NCI-H2227 (cell line): ENCODE data around the gene OR4X2.
"Not testable (repeated sequence)": the region's sequence is repeated elsewhere in the genome, so short reads cannot be mapped to it uniquely, and the experiment has no call there.

ENCODE experiments used
- DNase-seq: peaks from one replicate; lab custom pipeline; 2025; ENCODE audit not compliant: unreplicated experiment; lab: John Stamatoyannopoulos, UW

Gene OR4X2

GRCh38 chr11:48244804-48245203 is at the start of gene OR4X2:
Gene OR4X2 (plus strand): TSS chr11:48245104. CDS start chr11:48245104, 0 bp downstream.
- no peak for DNase-seq

GRCh38 chr11:48207881-48208280 is 37.0 kb upstream of the OR4X2 start:
- no peak for DNase-seq

- no peak for DNase-seq
Measured at GRCh38 chr11:48210052-48210451, 34.9 kb upstream of the OR4X2 start.

- no peak for DNase-seq
Measured at GRCh38 chr11:48216510-48216909, 28.4 kb upstream of the OR4X2 start, which contains the start of gene OR4B1. Gene OR4B1 (plus strand): TSS chr11:48216810. CDS start chr11:48216810, 0 bp downstream.

- DNase-seq = no peak
Measured at GRCh38 chr11:48228761-48229160, 16.1 kb upstream of the OR4X2 start.

- not testable (repeated sequence) for DNase-seq
Measured at GRCh38 chr11:48230057-48230456, 14.8 kb upstream of the OR4X2 start.

GRCh38 chr11:48237727-48238126 is 7.2 kb upstream of the OR4X2 start:
- DNase-seq = no peak

- DNase-seq = no peak
Measured at GRCh38 chr11:48242501-48242900, 2.4 kb upstream of the OR4X2 start.

GRCh38 chr11:48248902-48249301 is 4.0 kb downstream of the OR4X2 start:
- DNase-seq = no peak

- DNase-seq = no peak
Measured at GRCh38 chr11:48261600-48261999, 16.7 kb downstream of the OR4X2 start.

GRCh38 chr11:48263423-48263911 is 18.6 kb downstream of the OR4X2 start, which contains the start of gene OR4X1:
Gene OR4X1 (plus strand): TSS chr11:48263861. CDS start chr11:48263861, 0 bp downstream.
- DNase-seq = no peak

GRCh38 chr11:48270621-48271020 is 25.7 kb downstream of the OR4X2 start:
- DNase-seq = no peak

GRCh38 chr11:48272606-48273005 is 27.7 kb downstream of the OR4X2 start:
- no peak for DNase-seq
